ENCODE measurements around the gene AFMID. TPM values are rescaled to one million over a fixed set of nuclear protein-coding genes. Genes with fewer than 3 reads are reported as not detected.

Gene AFMID
- total RNA-seq, 1 experiment from 2014 or later, result 30.4 TPM

GRCh38 chr17:78197147-78197832 is 10.1 kb downstream of the AFMID start:
- intact Hi-C loops (cut with micrococcal nuclease; ENCODE audit: unreplicated experiment), result no loop called here

GRCh38 chr17:78200451-78200850 is 13.3 kb downstream of the AFMID start:
- no peak overlapping the region for H3K4me3 ChIP-seq
- no peak overlapping the region for H3K4me2 ChIP-seq
- POLR2A ChIA-PET (ENCODE audit: unreplicated experiment), result no interaction called here
- no peaks in the 10 kb centered on the region for H3K9me3 ChIP-seq (ENCODE audit: insufficient read depth, low read depth)
- H3K9me2 ChIP-seq (ENCODE audit: insufficient read depth), result no peaks in the 10 kb centered on the region
- H3K36me3 ChIP-seq (ENCODE audit: low read depth), result no peaks in the 10 kb centered on the region
- peaks cover 14% of the 10 kb centered on the region for H3F3A ChIP-seq (ENCODE audit: insufficient read depth, low read depth)
- CTCF ChIA-PET, result interaction anchor here (0.5 kb wide), 1 partner anchor 25 kb away, joined by 4 read pairs; no protein-coding TSS in a partner anchor
- no peaks in the 10 kb centered on the region for H4K20me1 ChIP-seq (ENCODE audit: insufficient read depth)
- DNase-seq, result no peak
- intact Hi-C loops (cut with micrococcal nuclease; ENCODE audit: unreplicated experiment), result no loop called here
- BruUV-seq (replicated peaks), result no TSS peak
- no peaks in the 10 kb centered on the region for H3K27me3 ChIP-seq (ENCODE audit: insufficient read depth, low read depth)
- TF ChIP-seq CTCF (conservative IDR thresholded peaks at IDR 0.05) (no peak), EZH2 (IDR thresholded peaks at IDR 0.05; ENCODE audit: low read depth) (no peak)
- no peak overlapping the region for H3K27ac ChIP-seq
- H3K4me1 ChIP-seq (replicated peaks; ENCODE audit: insufficient read depth), result no peaks in the 10 kb centered on the region; the same call in 1 of the 2 replicates
- H3K79me2 ChIP-seq (ENCODE audit: low read depth), result no peaks in the 10 kb centered on the region
- H2AFZ ChIP-seq, result no peak overlapping the region

More at GRCh38 chr17:78197147-78197832, 10.1 kb downstream of the AFMID start:
- Histone ChIP-seq H3K4me1 (replicated peaks; ENCODE audit: insufficient read depth) (no peaks in the 10 kb centered on the region; the same call in 1 of the 2 replicates), H4K20me1 (ENCODE audit: insufficient read depth) (no peaks in the 10 kb centered on the region), H3K9me3 (ENCODE audit: insufficient read depth, low read depth) (no peaks in the 10 kb centered on the region), H3K27me3 (ENCODE audit: insufficient read depth, low read depth) (no peaks in the 10 kb centered on the region), H3K79me2 (ENCODE audit: low read depth) (no peaks in the 10 kb centered on the region), H3F3A (ENCODE audit: insufficient read depth, low read depth) (peaks cover 14% of the 10 kb centered on the region), H3K4me3 (no peak overlapping the region), H3K36me3 (ENCODE audit: low read depth) (no peaks in the 10 kb centered on the region), H2AFZ (no peak overlapping the region), H3K9me2 (ENCODE audit: insufficient read depth) (no peaks in the 10 kb centered on the region), H3K4me2 (no peak overlapping the region), H3K27ac (no peak overlapping the region)
- BruUV-seq (replicated peaks), result no TSS peak
- POLR2A ChIA-PET (ENCODE audit: unreplicated experiment), result interaction anchor here (0.6 kb wide), 1 partner anchor 11 kb away, joined by 6 read pairs; the partner anchor contains the start of gene TK1
- CTCF ChIA-PET, result interaction anchor here (0.7 to 2.1 kb wide), 2 partner anchors 11 to 205 kb away, joined by 3 to 16 read pairs; partner anchors contain the start of genes AFMID and TK1
- DNase-seq, result no peak
- TF ChIP-seq CTCF (conservative IDR thresholded peaks at IDR 0.05), result no peak
- no peak for TF ChIP-seq EZH2 (IDR thresholded peaks at IDR 0.05; ENCODE audit: low read depth)

- TF ChIP-seq CTCF (conservative IDR thresholded peaks at IDR 0.05), result no peak
- TF ChIP-seq EZH2 (IDR thresholded peaks at IDR 0.05; ENCODE audit: low read depth), result no peak
- Histone ChIP-seq H2AFZ (no peak overlapping the region), H3K36me3 (ENCODE audit: low read depth) (no peaks in the 10 kb centered on the region), H3F3A (ENCODE audit: insufficient read depth, low read depth) (peaks cover 14% of the 10 kb centered on the region), H3K9me3 (ENCODE audit: insufficient read depth, low read depth) (no peaks in the 10 kb centered on the region), H3K9me2 (ENCODE audit: insufficient read depth) (no peaks in the 10 kb centered on the region), H4K20me1 (ENCODE audit: insufficient read depth) (no peaks in the 10 kb centered on the region), H3K4me1 (replicated peaks; ENCODE audit: insufficient read depth) (no peaks in the 10 kb centered on the region; the same call in 1 of the 2 replicates), H3K79me2 (ENCODE audit: low read depth) (no peaks in the 10 kb centered on the region), H3K27ac (no peak overlapping the region), H3K4me2 (no peak overlapping the region), H3K27me3 (ENCODE audit: insufficient read depth, low read depth) (no peaks in the 10 kb centered on the region), H3K4me3 (no peak overlapping the region)
- DNase-seq, result no peak
- POLR2A ChIA-PET (ENCODE audit: unreplicated experiment), result no interaction called here
- intact Hi-C loops (cut with micrococcal nuclease; ENCODE audit: unreplicated experiment), result no loop called here
- CTCF ChIA-PET, result interaction anchor here (0.7 kb wide), 1 partner anchor 42 kb away, joined by 13 read pairs; no protein-coding TSS in a partner anchor
- no TSS peak for BruUV-seq (replicated peaks)
These were observed 15.5 kb downstream of the AFMID start for GRCh38 chr17:78202666-78203065.
